GM21360 (cell line): ENCODE data around the gene GANC.

ENCODE experiments used
- ATAC-seq: cut with Tn5 transposase; IDR thresholded peaks from one replicate; pipeline ENCODE4 v1.9.1; 2021; ENCODE audit warnings: mild to moderate bottlenecking, moderate library complexity; ENCODE audit not compliant: unreplicated experiment

The GANC gene

DNA sequence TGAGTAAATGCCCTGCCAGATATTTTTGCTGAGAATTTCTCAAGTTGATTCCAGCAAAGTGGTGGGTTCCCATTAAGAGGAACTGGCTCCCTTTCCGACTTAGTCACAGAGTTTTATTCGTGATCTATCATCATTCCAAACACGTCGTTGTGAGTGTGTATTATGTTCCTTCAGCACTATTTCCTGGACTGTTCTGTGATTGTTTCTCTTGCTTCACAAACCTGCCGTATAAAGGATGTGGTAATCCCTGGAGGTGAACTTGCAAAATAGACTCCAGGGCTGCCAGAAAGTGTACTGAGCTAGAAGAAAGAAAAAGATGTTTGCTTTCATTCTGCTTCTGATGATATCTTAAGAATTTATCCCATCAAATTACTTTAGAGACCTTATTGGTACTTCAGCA lies 71.8 kb downstream of the GANC start:
- ATAC-seq: no peak

- ATAC-seq: no peak
Observed at GRCh38 chr15:42345504-42345903, 72.5 kb downstream of the GANC start.

DNA sequence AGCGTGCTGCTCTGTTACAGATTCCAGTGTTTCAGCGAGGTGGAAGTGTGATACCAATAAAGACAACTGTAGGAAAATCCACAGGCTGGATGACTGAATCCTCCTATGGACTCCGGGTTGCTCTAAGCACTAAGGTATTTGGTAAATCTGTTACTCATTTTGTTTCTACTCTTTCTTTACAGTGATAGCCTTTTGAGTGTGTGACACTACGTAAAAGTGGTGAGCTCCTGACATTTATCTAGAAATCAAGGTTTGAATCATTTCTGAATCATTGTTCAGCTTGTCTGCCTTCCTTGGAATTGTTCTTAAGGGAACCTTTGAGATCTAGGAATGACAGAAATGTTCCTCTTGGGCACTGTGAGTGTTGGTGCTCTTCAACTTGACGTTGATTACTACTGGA lies 75.1 kb downstream of the GANC start:
- no peak for ATAC-seq

GRCh38 chr15:42349186-42349585 lies 76.2 kb downstream of the GANC start:
- no peak for ATAC-seq

DNA sequence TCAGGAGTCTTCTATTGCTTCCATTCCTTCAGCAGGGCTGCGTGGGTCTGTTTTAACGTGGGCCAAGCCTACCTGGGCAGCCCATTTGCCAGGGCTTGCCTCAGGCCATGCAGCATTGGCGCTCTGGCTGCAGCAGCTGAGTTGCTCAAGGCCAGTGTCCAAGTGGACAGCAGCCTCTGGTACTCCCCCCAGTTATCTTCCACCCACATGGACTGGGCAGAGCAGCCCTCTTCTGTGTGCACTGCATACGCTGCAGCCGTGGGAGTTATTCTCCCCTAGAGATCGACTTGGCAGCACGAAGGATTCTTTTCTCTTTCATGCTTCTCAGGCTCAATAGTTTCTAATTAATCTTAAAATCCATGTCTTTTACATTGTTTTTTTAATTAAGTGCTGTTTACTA lies 79.4 kb downstream of the GANC start:
- no peak for ATAC-seq

- no peak for ATAC-seq
Observed at GRCh38 chr15:42353061-42353460, 80.1 kb downstream of the GANC start.

DNA sequence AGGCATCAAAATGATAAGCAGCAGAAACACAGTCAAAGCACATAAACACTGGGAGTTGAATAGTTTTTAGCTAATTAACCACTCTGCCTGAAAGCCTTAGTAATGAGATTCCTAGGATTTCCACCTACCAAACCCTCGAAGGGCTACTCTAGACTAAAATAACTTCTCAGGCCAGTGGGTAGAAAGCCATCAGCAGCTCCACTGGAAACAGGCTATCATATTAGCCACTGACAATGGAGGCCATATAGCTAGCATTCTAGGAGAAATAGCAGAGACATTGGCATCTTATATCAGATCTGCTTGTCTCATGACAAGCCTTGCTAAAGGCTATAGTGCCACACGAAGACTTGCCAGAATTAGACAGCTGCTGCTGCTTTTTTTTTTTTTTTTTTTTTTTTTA lies 81.8 kb downstream of the GANC start:
- no peak for ATAC-seq

DNA sequence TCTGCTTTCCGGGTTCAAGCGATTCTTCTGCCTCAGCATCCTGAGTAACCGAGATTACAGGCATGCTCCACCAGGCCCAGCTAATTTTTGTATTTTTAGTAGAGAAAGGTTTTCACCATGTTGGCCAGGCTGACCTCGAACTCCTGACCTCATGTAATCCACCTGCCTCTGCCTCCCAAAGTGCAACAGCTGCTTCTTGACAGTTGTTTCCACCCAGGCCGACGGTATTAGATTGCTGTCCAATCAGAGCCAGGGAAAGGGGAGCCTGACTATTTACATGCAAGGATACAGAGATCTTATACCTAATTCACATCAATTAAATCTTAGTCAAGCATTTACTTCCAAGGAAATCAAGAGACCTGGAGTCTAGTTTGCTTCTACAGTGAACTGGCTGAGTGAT lies 82.3 kb downstream of the GANC start:
- ATAC-seq: no peak

- no peak for ATAC-seq
Observed at GRCh38 chr15:42356851-42357250, 83.8 kb downstream of the GANC start.

GRCh38 chr15:42358141-42358540 lies 85.1 kb downstream of the GANC start:
- no peak for ATAC-seq

DNA sequence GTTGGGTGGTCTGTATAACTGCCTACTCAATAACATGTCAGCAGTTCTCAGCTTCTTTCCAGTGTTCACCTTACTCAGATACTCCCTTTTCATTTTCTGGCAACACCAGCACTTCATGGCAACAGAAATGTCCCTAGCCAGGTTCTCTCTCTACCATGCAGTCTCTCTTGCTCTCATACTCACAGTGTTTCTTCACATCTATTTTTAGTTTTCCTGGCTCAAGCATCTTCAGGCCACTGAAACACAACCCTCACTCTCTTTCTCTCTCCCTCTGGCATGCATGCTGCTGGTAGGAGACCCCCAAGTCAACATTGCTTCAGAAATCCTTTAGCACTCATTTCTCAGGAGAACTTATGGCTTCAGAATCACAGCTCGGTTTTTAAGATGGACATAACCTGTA lies 86.2 kb downstream of the GANC start, which contains the start of gene CAPN3:
TSS of gene CAPN3 (plus strand) at position 253 of the 400 bp plus-strand sequence. CDS start 305 bp downstream, outside the sequence.
- ATAC-seq: no peak

GRCh38 chr15:42359985-42360384 lies 87.0 kb downstream of the GANC start:
- ATAC-seq: no peak

DNA sequence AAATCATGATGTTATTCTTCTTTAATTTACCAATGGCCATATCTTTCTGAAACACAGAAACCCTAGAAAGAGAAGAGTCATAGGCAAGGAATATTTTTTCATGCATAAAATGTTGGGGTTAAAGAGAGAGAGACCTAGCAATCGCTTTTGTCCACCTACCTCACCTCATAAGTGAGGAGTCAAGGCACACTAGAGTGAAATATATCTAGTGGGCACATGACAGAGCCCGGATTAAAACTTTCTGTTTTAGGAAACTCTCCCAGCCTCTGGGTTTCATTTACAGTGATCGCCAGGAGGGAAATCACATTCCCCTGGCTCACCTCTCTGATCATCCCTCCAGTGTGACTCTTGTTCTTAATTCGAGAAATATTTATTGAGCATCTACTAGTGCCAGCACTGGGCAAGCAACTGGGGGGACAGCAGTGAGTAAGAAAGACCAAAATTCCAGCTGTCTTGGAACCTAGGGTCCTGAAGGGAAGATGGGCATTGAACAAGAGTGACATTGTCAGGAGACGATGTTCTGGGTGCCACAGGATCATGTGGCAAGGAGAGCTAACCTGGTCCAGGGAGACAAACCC lies 87.6 kb downstream of the GANC start:
- no peak for ATAC-seq

GRCh38 chr15:42363487-42363886 lies 90.5 kb downstream of the GANC start:
- ATAC-seq: no peak

GRCh38 chr15:42363942-42364341 lies 90.9 kb downstream of the GANC start:
- ATAC-seq: no peak

- no peak for ATAC-seq
Observed at GRCh38 chr15:42364529-42364928, 91.5 kb downstream of the GANC start.

GRCh38 chr15:42365921-42366550 lies 93.0 kb downstream of the GANC start:
- ATAC-seq: no peak

- no peak for ATAC-seq
Observed at GRCh38 chr15:42367041-42367440, 94.0 kb downstream of the GANC start.

GRCh38 chr15:42368096-42368495 lies 95.1 kb downstream of the GANC start:
- no peak for ATAC-seq

GRCh38 chr15:42371096-42371495 lies 98.1 kb downstream of the GANC start:
- ATAC-seq: no peak

- no peak for ATAC-seq
Observed at GRCh38 chr15:42373274-42373673, 100.3 kb downstream of the GANC start.

GRCh38 chr15:42373936-42374335 lies 100.9 kb downstream of the GANC start:
- ATAC-seq: no peak

- no peak for ATAC-seq
Observed at GRCh38 chr15:42374810-42375209, 101.8 kb downstream of the GANC start.
